Sigmoid colon (tissue), 7 donors: Measurements from ENCODE around the gene MESD. TPM values are rescaled to one million over a fixed set of nuclear protein-coding genes. Genes with fewer than 3 reads are reported as not detected.

Experiments
- DNase-seq: peaks from one replicate; pipeline ENCODE4 v3.0.0-alpha.2; 2019
- H3K27ac ChIP-seq, 4 donors: fragments of 200-600 bp; sonication (generic); one replicate each; pipeline ENCODE4 v1.5.1; 2016 to 2019; ENCODE audit warnings: mild to moderate bottlenecking in 1 of 4
- H3K27me3 ChIP-seq, 3 donors: fragments of 200-600 bp; sonication (generic); one replicate each; pipeline ENCODE4 v1.5.1; 2019; ENCODE audit warnings: mild to moderate bottlenecking in 1 of 3
- H3K36me3 ChIP-seq, 4 donors: fragments of 200-600 bp; sonication (generic); one replicate each; pipeline ENCODE4 v1.5.1; 2016 to 2019
- H3K4me1 ChIP-seq, 4 donors: fragments of 200-600 bp; sonication (generic); one replicate each; pipeline ENCODE4 v1.5.1; 2017 to 2019
- H3K4me3 ChIP-seq, 4 donors: fragments of 200-600 bp; sonication (generic); one replicate each; pipeline ENCODE4 v1.5.1; 2017 to 2019; ENCODE audit warnings: mild to moderate bottlenecking in 2 of 4, moderate library complexity in 1 of 4
- H3K9me3 ChIP-seq, 4 donors: fragments of 200-600 bp in 3 of 4; sonication (generic) in 3 of 4; one replicate each; pipeline versions ENCODE4 v1.5.1 to v1.6.1; 2013 to 2019
- EP300 ChIP-seq, 4 donors: sonication (generic); formaldehyde crosslinking; IDR thresholded peaks; one replicate each; pipeline ENCODE4 v1.6.1; 2017; ENCODE audit warnings: antibody characterized with exemption in 4 of 4
- POLR2A ChIP-seq, 2 donors: fragments of 450-650 bp; IDR thresholded peaks; one replicate each; pipeline ENCODE4 v1.6.1; 2016; ENCODE audit warnings: antibody characterized with exemption in 2 of 2, mild to moderate bottlenecking in 2 of 2, moderate library complexity in 2 of 2
- POLR2AphosphoS5 ChIP-seq, 4 donors: sonication (generic); formaldehyde crosslinking; IDR thresholded peaks; one replicate each; pipeline ENCODE4 v1.6.1; 2017; ENCODE audit warnings: antibody characterized with exemption in 4 of 4
- WGBS, 2 donors: extraction: QIAGEN DNeasy Blood & Tissue Kit; methylation state at CpG; one replicate each; pipeline ENCODE4 v1.1.7; 2013; 5-methylcytosine and 5-hydroxymethylcytosine counted together
- intact Hi-C: fragments of 100-400 bp; cut with DNase I; formaldehyde crosslinking; loops from one replicate; pipeline ENCODE4 v1.15.1; 2023
- polyA plus RNA-seq, 3 donors: library from polyadenylated mRNA; stranded (reverse); fragments of 200-250 nt; gene quantifications; one replicate each; pipeline ENCODE4 v1.2.3, GENCODE V29; 2013
- total RNA-seq, 4 donors: library from RNA; depleted of rRNA; stranded (reverse); fragments of >200 nt; gene quantifications; one replicate each; pipeline ENCODE4 v1.1.0, GENCODE V29; 2016
- TF ChIP-seq, protein P1 (sequence below), 4 experiments: fragments of 450-650 bp in 3 of 4; fragments of 200-600 bp in 1 of 4; IDR thresholded peaks; one replicate each; pipeline ENCODE4 v1.5.1; 2016 to 2019; ENCODE audit warnings: antibody characterized with exemption in 4 of 4, mild to moderate bottlenecking in 3 of 4, moderate library complexity in 2 of 4
- donor health status: healthy with polysubstance abuse.
- donor health status: Bipolar disorder and iron deficiency.
- donor health status: healthy.

MESD gene
- total and polyA plus RNA-seq, 7 donors = 5.4 to 20.8 (median 14.6) TPM

GRCh38 chr15:80932989-80933388 lies 56.6 kb downstream of the MESD start:
- Histone ChIP-seq H3K4me3 (no peak overlapping the region), H3K9me3 (no peaks in the 10 kb centered on the region), H3K4me1 (peaks cover 0 to 57% (median 50%) of the 10 kb centered on the region in 4 donors), H3K27ac (peak overlapping the region; percentile 36 to 85 (median 78)), H3K36me3 (no peaks in the 10 kb centered on the region), H3K27me3 (no peaks in the 10 kb centered on the region)
- TF ChIP-seq EP300 (IDR thresholded peaks at IDR 0.05) (peak; percentile 52 to 92 (median 64)), POLR2A (IDR thresholded peaks at IDR 0.05) (no peak), POLR2AphosphoS5 (IDR thresholded peaks at IDR 0.05) (peak; percentile 63 to 79 (median 67))
- TF ChIP-seq, protein P1, sequence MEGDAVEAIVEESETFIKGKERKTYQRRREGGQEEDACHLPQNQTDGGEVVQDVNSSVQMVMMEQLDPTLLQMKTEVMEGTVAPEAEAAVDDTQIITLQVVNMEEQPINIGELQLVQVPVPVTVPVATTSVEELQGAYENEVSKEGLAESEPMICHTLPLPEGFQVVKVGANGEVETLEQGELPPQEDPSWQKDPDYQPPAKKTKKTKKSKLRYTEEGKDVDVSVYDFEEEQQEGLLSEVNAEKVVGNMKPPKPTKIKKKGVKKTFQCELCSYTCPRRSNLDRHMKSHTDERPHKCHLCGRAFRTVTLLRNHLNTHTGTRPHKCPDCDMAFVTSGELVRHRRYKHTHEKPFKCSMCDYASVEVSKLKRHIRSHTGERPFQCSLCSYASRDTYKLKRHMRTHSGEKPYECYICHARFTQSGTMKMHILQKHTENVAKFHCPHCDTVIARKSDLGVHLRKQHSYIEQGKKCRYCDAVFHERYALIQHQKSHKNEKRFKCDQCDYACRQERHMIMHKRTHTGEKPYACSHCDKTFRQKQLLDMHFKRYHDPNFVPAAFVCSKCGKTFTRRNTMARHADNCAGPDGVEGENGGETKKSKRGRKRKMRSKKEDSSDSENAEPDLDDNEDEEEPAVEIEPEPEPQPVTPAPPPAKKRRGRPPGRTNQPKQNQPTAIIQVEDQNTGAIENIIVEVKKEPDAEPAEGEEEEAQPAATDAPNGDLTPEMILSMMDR (IDR thresholded peaks at IDR 0.05) = no peak
- intact Hi-C loops = loop anchor here (5.0 to 10.0 kb wide), 2 partner anchors 71 to 238 kb away; partner anchors contain the start of gene ABHD17C
- 80 to 84% methylated on average over 15 of the region's 15 CpGs for WGBS, 2 donors
- DNase-seq = peak; percentile 93

- TF ChIP-seq POLR2A (IDR thresholded peaks at IDR 0.05) (no peak), POLR2AphosphoS5 (IDR thresholded peaks at IDR 0.05) (no peak), EP300 (IDR thresholded peaks at IDR 0.05) (no peak)
- TF ChIP-seq, protein P1 (IDR thresholded peaks at IDR 0.05) = no peak
- Histone ChIP-seq H3K27ac (peak overlapping the region; percentile 36 to 85 (median 78)), H3K4me1 (peaks cover 0 to 57% (median 50%) of the 10 kb centered on the region in 4 donors), H3K36me3 (no peaks in the 10 kb centered on the region), H3K9me3 (no peaks in the 10 kb centered on the region), H3K27me3 (no peaks in the 10 kb centered on the region), H3K4me3 (no peak overlapping the region)
- 80 to 85% methylated on average over 5 of the region's 5 CpGs for WGBS, 2 donors
- intact Hi-C loops = loop anchor here (5.0 to 10.0 kb wide), 2 partner anchors 70 to 238 kb away; partner anchors contain the start of gene ABHD17C
- DNase-seq = no peak
Measured at GRCh38 chr15:80932513-80932815, 57.2 kb downstream of the MESD start.

DNA sequence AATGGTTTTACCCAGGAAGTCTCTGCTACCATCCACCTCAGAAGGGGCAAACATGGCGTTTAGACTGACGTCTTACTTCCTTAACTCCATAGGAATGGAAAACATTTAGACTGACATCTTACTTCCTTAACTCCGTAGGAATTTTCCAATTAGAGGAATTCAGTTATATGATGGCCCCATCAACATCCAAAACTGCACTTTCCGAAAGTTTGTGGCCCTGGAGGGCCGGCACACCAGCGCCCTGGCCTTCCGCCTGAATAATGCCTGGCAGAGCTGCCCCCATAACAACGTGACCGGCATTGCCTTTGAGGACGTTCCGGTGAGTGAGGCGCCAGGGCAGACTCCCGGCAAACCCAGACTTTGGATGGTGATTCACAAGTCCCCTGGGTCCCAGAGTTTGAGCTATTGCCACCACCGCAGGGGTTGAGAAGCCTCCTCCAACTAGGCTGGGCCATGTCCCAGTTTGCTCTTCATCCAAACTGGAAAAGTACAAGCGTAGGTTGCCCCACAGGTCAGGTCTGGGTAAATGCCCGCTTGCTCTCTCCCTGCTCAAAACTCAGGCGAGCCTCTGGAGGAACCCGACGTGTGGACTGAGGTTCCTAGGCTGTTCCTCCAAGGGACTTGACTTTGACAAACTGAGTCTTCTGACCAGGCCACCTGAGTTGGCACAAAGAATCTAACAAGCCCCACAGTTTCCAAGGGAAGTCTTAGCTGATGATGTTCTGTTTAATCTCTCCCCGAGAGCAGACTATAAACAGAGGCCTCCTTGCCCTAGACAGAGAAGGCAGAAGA lies 57.7 kb downstream of the MESD start:
- WGBS, 2 donors = 95 to 96% methylated on average over 20 of the region's 20 CpGs
- Histone ChIP-seq H3K9me3 (no peaks in the 10 kb centered on the region), H3K36me3 (no peaks in the 10 kb centered on the region), H3K27ac (peak overlapping the region; percentile 36 to 85 (median 78)), H3K4me3 (no peak overlapping the region), H3K4me1 (peaks cover 0 to 52% (median 47%) of the 10 kb centered on the region in 4 donors), H3K27me3 (no peaks in the 10 kb centered on the region)
- DNase-seq = peak; percentile 71
- intact Hi-C loops = loop anchor here (5.0 to 10.0 kb wide), 2 partner anchors 70 to 237 kb away; partner anchors contain the start of gene ABHD17C
- TF ChIP-seq POLR2A (IDR thresholded peaks at IDR 0.05) (no peak), POLR2AphosphoS5 (IDR thresholded peaks at IDR 0.05) (peak; percentile 82 to 86 (median 84)), EP300 (IDR thresholded peaks at IDR 0.05) (peak; percentile 21 to 57 (median 46))
- TF ChIP-seq, protein P1 (IDR thresholded peaks at IDR 0.05) = no peak

DNA sequence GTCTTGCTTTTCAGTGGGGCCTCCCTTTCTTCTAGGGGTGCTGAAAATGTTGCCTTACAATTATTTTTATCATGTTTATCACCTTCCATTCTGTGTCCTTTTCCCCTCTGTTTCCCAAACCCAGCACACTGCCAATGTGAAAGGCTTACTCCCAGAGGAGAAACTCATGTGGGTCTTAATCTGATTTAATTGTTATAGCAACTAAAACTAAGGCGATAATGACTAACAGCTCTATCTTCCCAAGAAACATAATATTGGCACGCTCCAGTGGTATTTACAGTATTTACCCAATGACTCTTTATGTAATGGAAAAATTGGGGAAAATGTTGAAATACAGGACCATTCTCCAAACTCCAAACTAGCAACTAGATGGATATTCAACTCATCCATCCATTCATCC lies 58.4 kb downstream of the MESD start:
- no peaks in the 10 kb centered on the region for H3K36me3 ChIP-seq
- DNase-seq = no peak
- no peak for TF ChIP-seq POLR2AphosphoS5 (IDR thresholded peaks at IDR 0.05)
- no peak for TF ChIP-seq POLR2A (IDR thresholded peaks at IDR 0.05)
- TF ChIP-seq EP300 (IDR thresholded peaks at IDR 0.05) = no peak
- TF ChIP-seq, protein P1 (IDR thresholded peaks at IDR 0.05) = no peak
- no peaks in the 10 kb centered on the region for H3K9me3 ChIP-seq
- peaks cover 0 to 45% (median 41%) of the 10 kb centered on the region in 4 donors for H3K4me1 ChIP-seq
- no peaks in the 10 kb centered on the region for H3K27me3 ChIP-seq
- intact Hi-C loops = loop anchor here (5.0 to 10.0 kb wide), 2 partner anchors 69 to 236 kb away; partner anchors contain the start of gene ABHD17C
- H3K27ac ChIP-seq = peak overlapping the region in 3 of 4 donors; percentile 76 to 85 (median 80)
- 97% methylated on average over 2 of the region's 2 CpGs for WGBS, 2 donors
- H3K4me3 ChIP-seq = no peak overlapping the region
